ENCODE data around the gene GOLGB1.

The GOLGB1 gene

DNA sequence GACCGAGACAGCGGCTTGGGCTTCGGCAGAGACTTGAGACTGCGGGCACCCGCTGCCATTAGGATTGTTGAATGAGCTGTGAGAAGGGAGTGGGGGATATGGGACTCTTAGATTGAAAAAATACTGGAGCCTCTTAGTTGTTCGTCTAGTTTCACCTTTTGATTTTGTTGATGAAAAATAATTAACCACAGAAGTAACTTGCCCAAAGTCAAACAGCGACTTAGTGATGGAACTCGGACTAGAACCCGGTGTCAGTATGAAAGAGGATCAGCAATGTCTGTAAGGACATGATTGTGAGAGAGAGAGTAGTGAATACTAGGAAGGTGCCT, 510 bp upstream of the GOLGB1 start (continued):
- TF ChIP-seq, protein P1, sequence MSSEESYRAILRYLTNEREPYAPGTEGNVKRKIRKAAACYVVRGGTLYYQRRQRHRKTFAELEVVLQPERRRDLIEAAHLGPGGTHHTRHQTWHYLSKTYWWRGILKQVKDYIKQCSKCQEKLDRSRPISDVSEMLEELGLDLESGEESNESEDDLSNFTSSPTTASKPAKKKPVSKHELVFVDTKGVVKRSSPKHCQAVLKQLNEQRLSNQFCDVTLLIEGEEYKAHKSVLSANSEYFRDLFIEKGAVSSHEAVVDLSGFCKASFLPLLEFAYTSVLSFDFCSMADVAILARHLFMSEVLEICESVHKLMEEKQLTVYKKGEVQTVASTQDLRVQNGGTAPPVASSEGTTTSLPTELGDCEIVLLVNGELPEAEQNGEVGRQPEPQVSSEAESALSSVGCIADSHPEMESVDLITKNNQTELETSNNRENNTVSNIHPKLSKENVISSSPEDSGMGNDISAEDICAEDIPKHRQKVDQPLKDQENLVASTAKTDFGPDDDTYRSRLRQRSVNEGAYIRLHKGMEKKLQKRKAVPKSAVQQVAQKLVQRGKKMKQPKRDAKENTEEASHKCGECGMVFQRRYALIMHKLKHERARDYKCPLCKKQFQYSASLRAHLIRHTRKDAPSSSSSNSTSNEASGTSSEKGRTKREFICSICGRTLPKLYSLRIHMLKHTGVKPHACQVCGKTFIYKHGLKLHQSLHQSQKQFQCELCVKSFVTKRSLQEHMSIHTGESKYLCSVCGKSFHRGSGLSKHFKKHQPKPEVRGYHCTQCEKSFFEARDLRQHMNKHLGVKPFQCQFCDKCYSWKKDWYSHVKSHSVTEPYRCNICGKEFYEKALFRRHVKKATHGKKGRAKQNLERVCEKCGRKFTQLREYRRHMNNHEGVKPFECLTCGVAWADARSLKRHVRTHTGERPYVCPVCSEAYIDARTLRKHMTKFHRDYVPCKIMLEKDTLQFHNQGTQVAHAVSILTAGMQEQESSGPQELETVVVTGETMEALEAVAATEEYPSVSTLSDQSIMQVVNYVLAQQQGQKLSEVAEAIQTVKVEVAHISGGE (tag by site-specific recombination; conservative IDR thresholded peaks at IDR 0.05; ENCODE audit: low read depth): no peak
- TF ChIP-seq, protein P2, sequence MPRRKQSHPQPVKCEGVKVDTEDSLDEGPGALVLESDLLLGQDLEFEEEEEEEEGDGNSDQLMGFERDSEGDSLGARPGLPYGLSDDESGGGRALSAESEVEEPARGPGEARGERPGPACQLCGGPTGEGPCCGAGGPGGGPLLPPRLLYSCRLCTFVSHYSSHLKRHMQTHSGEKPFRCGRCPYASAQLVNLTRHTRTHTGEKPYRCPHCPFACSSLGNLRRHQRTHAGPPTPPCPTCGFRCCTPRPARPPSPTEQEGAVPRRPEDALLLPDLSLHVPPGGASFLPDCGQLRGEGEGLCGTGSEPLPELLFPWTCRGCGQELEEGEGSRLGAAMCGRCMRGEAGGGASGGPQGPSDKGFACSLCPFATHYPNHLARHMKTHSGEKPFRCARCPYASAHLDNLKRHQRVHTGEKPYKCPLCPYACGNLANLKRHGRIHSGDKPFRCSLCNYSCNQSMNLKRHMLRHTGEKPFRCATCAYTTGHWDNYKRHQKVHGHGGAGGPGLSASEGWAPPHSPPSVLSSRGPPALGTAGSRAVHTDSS (tag by site-specific recombination; IDR thresholded peaks at IDR 0.05): peak; percentile 69
- no peak for TF ChIP-seq ZNF561 (tag by site-specific recombination; IDR thresholded peaks at IDR 0.05; ENCODE audit: borderline replicate concordance)
- TF ChIP-seq, protein P3, sequence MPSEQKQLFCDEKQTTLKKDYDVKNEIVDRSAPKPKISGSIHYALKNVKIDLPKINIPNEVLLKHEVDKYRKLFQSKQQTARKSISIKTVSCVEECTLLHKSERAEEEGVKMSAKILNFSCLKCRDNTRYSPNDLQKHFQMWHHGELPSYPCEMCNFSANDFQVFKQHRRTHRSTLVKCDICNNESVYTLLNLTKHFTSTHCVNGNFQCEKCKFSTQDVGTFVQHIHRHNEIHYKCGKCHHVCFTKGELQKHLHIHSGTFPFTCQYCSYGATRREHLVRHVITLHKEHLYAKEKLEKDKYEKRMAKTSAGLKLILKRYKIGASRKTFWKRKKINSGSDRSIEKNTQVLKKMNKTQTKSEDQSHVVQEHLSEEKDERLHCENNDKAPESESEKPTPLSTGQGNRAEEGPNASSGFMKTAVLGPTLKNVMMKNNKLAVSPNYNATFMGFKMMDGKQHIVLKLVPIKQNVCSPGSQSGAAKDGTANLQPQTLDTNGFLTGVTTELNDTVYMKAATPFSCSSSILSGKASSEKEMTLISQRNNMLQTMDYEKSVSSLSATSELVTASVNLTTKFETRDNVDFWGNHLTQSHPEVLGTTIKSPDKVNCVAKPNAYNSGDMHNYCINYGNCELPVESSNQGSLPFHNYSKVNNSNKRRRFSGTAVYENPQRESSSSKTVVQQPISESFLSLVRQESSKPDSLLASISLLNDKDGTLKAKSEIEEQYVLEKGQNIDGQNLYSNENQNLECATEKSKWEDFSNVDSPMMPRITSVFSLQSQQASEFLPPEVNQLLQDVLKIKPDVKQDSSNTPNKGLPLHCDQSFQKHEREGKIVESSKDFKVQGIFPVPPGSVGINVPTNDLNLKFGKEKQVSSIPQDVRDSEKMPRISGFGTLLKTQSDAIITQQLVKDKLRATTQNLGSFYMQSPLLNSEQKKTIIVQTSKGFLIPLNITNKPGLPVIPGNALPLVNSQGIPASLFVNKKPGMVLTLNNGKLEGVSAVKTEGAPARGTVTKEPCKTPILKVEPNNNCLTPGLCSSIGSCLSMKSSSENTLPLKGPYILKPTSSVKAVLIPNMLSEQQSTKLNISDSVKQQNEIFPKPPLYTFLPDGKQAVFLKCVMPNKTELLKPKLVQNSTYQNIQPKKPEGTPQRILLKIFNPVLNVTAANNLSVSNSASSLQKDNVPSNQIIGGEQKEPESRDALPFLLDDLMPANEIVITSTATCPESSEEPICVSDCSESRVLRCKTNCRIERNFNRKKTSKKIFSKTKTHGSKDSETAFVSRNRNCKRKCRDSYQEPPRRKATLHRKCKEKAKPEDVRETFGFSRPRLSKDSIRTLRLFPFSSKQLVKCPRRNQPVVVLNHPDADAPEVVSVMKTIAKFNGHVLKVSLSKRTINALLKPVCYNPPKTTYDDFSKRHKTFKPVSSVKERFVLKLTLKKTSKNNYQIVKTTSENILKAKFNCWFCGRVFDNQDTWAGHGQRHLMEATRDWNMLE (tag by site-specific recombination; conservative IDR thresholded peaks at IDR 0.05; ENCODE audit: low read depth): peak; percentile 17; the same call in 1 of the 2 replicates
- TF ChIP-seq ZNF514 (tag by site-specific recombination; IDR thresholded peaks at IDR 0.05): no peak
- no peak for TF ChIP-seq ZNF248 (tag by site-specific recombination; IDR thresholded peaks at IDR 0.05)
- TF ChIP-seq, protein P4, sequence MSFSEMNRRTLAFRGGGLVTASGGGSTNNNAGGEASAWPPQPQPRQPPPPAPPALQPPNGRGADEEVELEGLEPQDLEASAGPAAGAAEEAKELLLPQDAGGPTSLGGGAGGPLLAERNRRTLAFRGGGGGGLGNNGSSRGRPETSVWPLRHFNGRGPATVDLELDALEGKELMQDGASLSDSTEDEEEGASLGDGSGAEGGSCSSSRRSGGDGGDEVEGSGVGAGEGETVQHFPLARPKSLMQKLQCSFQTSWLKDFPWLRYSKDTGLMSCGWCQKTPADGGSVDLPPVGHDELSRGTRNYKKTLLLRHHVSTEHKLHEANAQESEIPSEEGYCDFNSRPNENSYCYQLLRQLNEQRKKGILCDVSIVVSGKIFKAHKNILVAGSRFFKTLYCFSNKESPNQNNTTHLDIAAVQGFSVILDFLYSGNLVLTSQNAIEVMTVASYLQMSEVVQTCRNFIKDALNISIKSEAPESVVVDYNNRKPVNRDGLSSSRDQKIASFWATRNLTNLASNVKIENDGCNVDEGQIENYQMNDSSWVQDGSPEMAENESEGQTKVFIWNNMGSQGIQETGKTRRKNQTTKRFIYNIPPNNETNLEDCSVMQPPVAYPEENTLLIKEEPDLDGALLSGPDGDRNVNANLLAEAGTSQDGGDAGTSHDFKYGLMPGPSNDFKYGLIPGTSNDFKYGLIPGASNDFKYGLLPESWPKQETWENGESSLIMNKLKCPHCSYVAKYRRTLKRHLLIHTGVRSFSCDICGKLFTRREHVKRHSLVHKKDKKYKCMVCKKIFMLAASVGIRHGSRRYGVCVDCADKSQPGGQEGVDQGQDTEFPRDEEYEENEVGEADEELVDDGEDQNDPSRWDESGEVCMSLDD (tag by site-specific recombination; IDR thresholded peaks at IDR 0.05): no peak

DNA sequence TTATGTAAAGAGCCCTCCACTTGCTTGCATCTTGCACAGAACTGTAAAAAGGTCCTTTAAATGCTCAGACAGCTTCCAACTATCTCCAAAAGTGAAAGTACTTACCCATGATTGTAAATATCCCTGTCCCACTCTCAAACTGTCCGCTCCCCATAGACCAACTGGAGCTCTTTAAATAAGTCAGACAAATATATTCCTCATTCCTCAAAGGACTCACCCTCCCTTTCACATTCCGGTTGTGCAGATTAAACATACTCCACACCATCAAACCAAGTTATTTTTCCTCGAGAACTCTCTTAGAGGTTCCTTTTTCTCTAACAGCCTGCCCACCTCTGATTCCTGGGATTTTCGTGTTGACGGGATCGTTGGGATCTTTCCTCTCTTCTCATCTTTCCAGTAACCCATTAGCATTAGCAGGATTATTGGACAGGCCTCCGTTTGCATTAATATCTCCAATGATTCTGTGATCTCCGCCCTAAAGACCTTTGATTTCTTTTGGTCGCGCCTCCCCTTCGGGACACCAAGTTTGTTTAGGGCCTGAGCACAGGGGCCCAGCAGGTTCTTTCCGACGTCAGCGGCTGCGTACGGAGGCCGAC, 763 bp downstream of the GOLGB1 start:
- TF ChIP-seq, protein P5, sequence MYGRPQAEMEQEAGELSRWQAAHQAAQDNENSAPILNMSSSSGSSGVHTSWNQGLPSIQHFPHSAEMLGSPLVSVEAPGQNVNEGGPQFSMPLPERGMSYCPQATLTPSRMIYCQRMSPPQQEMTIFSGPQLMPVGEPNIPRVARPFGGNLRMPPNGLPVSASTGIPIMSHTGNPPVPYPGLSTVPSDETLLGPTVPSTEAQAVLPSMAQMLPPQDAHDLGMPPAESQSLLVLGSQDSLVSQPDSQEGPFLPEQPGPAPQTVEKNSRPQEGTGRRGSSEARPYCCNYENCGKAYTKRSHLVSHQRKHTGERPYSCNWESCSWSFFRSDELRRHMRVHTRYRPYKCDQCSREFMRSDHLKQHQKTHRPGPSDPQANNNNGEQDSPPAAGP (tag by site-specific recombination; IDR thresholded peaks at IDR 0.05): no peak
- TF ChIP-seq PRDM1 (tag by site-specific recombination; IDR thresholded peaks at IDR 0.05): peak; percentile 48
- no peaks in the 10 kb centered on the region for H3K9me3 ChIP-seq (ENCODE audit: control insufficient read depth, insufficient read depth, low read depth, low read length)
- H3K27ac ChIP-seq (ENCODE audit: extremely low read depth, low read depth, low read length): peak overlapping the region; percentile 64
- ChIA-PET CTCF (interaction anchor here (0.6 kb wide), 1 partner anchor 41 kb away, joined by 3 read pairs; no protein-coding TSS in a partner anchor), POLR2A (interaction anchor here (0.7 to 1.3 kb wide), 3 partner anchors 19 to 203 kb away, joined by 3 read pairs; partner anchors contain the start of genes EAF2, IQCB1 and POLQ)
- H3K4me1 ChIP-seq (ENCODE audit: control insufficient read depth, insufficient read depth, low read length): 0 out of 2 replicates have a peak, but pooled peaks cover 2% of the 10 kb centered on the region
- H3K36me3 ChIP-seq (ENCODE audit: control insufficient read depth in 2 of 2, insufficient read depth in 1 of 2, low read length in 2 of 2): peaks cover 0 to 11% of the 10 kb centered on the region in 2 experiments; a peak in 1 of 3 replicates
- H3K4me3 ChIP-seq (ENCODE audit: low read depth, low read length): peak overlapping the region; percentile 98

Data from HEK293 (cell line).